SH-SY5Y (cell line): Measurements from ENCODE around the gene CTNNBIP1.

Experiments
- GATA2 ChIP-seq: IDR thresholded peaks from 2 replicates; pipeline ENCODE4 v1.6.1; 2011; ENCODE audit warnings: mild to moderate bottlenecking, low read depth, low read length
- GATA3 ChIP-seq: IDR thresholded peaks from 2 replicates; pipeline ENCODE4 v1.6.1; 2011; ENCODE audit warnings: low read depth, mild to moderate bottlenecking, low read length, moderate library complexity

CTNNBIP1 gene

DNA sequence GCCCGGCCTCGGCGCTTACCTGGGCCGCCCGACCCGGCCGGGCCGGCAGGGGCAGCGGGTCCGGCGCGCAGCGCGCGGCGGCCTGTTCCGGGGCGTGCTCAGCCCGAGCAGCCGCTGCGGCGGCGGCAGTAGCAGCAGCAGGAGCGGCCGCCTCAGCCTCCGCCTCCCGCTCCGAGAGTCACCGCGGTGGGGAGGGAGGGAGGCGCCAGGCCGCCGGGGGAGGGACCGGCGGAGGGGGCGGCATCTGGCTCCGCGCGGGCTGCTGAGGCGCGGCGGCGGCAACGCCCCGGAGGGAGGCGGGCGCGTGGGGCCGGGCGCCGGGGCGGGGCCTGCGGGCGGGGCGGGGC, at the start of gene CTNNBIP1:
TSS of gene CTNNBIP1 (minus strand) at position 194 of the 347 bp plus-strand sequence. CDS start 38,205 bp downstream, outside the sequence.
- TF ChIP-seq GATA3 (no peak), GATA2 (no peak)

- TF ChIP-seq GATA2 (no peak), GATA3 (no peak)
These were observed 47.7 kb upstream of the CTNNBIP1 start for GRCh38 chr1:9957726-9958125.

GRCh38 chr1:9946315-9946714, 36.2 kb upstream of the CTNNBIP1 start:
- TF ChIP-seq GATA3 (no peak), GATA2 (no peak)

- TF ChIP-seq GATA2 (no peak), GATA3 (no peak)
These were observed 33.1 kb upstream of the CTNNBIP1 start, which contains the start of the genes LZIC and NMNAT1 for GRCh38 chr1:9942939-9943788. Gene LZIC, minus strand, starts transcription at chr1:9943391. Its CDS starts 6,772 bp downstream, at chr1:9936619. Gene NMNAT1, plus strand, starts transcription at chr1:9943475. Its CDS starts 28,599 bp downstream, at chr1:9972074.

DNA sequence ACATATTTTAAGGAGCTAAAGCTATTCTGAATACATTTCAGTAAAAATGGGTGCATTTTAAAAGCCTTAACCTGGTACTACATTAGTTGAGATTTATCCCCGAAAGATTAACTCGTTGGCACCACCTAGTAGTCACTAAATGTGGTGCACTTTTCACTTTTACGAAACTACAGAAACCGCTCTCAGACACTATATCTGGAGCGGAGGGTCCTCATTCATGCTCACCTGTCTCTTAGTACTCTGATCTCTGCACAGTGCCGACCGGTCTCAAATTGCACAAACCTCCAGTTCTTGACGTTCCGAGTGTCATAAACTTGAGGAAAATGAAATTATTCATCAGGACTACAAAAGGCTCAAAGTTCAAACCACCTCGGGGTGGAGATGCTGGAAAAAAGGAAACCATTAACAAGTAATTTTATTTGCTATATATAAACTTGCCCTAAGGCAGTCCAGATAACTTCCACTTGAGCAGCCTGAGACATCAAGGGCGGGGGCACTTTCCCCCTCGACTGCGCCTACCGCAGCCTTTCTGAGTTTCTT, 32.4 kb upstream of the CTNNBIP1 start:
- no peak for TF ChIP-seq GATA2
- no peak for TF ChIP-seq GATA3

DNA sequence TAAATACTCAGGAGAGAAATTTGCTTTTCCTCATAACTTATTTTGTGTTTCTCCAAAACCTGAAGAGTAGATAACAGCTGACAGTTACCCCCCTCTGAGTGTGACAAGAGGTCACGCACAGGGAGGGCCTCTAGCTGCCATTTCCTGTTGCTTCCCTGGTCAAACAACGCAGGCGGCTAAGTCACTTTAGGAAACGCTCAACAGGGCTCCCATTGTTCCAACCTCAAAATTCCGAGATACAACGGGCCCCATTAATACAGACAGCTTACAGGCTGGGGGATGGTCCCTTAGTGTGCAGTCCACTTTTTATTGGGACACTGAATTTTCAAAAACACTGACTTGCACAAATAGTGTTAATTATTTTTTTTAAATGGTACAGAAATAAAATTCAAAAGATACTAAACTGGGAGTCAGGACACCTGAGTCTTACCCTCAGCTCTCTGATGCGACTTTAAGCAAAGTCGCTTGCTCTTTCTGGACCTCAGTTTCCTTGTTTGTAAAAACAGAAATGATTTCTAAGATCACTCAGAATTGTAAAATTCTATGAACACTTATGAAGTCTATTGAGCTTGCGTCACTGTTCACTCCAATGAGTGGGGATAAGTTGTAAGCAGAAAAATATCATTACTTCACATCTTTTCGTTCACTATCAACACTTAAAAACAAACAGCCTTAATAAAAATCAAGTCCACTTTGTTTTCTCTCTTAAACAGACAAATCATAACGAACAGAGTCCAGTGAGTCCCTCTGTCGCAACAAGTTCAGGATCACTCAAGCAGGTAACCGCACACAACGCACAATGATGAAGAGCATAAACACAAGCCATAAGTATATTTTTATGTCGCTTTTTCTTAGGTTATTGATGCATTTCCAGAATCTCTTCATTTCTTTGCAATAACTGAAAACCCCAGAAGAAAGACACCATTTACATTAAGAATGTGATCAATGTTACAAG, 19.6 kb upstream of the CTNNBIP1 start:
- TF ChIP-seq GATA3 (no peak), GATA2 (no peak)

DNA sequence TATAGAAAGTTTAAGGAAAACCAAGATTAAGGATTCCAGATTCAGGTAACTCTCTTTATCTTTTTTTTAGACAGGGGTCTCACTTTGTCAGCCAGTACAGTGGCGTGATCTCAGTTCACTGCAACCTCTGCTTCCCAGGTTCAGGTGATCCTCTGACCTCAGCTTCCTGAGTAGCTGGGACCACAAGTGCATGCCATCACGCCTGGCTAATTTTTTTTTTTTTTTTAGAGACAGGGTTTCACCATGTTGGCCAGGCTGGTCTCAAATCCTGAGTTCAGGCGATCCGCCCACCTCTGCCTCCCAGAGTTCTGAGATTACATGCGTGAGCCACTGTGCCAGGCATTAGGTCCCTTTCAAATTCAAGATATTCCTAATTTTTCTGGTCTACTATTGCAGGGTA, 17.2 kb upstream of the CTNNBIP1 start:
- TF ChIP-seq GATA2: no peak
- TF ChIP-seq GATA3: no peak

GRCh38 chr1:9922342-9922741, 12.3 kb upstream of the CTNNBIP1 start:
- TF ChIP-seq GATA3 (no peak), GATA2 (no peak)

- TF ChIP-seq GATA2 (no peak), GATA3 (no peak)
These were observed 10.5 kb upstream of the CTNNBIP1 start for GRCh38 chr1:9920606-9921005.

DNA sequence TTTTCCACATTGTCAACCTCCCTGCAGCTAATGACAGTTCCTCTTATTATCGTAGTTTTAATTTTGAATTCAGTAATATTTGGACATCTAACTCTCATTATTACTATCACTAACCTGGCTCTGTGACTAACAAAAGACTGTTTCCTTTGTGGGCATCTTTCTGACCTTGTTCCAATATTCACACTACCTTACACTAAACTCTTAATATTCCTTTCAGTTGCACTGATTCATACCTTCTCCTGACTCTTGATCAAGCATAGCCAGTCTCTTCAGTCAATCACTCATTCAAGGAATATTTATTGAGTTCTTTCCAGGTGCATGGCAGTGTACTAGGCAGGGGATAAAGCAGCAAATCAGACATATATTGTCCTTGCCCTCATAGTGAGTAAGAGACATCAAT, 7.8 kb upstream of the CTNNBIP1 start:
- TF ChIP-seq GATA3 (no peak), GATA2 (no peak)

DNA sequence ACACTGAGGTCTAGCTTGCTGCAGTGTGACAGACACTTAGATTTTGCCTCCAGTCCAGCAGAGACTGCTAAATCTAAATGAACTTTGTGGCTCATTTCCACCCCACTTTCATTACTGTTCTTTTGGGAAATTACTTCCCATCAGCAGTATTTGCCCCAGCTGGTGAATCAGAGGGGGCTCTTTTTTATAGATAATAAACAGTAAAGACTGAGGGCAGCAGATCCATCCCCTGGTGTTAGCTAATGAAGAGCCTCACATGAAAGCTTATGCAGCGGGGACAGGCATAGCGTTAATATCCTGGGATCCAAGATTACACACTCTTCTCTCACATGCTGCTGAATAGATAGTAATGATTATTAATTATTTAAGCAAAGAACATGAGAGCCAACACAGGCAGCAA, 6.4 kb upstream of the CTNNBIP1 start:
- no peak for TF ChIP-seq GATA3
- no peak for TF ChIP-seq GATA2

GRCh38 chr1:9914610-9914937, 4.5 kb upstream of the CTNNBIP1 start:
- TF ChIP-seq GATA3 (no peak), GATA2 (no peak)

DNA sequence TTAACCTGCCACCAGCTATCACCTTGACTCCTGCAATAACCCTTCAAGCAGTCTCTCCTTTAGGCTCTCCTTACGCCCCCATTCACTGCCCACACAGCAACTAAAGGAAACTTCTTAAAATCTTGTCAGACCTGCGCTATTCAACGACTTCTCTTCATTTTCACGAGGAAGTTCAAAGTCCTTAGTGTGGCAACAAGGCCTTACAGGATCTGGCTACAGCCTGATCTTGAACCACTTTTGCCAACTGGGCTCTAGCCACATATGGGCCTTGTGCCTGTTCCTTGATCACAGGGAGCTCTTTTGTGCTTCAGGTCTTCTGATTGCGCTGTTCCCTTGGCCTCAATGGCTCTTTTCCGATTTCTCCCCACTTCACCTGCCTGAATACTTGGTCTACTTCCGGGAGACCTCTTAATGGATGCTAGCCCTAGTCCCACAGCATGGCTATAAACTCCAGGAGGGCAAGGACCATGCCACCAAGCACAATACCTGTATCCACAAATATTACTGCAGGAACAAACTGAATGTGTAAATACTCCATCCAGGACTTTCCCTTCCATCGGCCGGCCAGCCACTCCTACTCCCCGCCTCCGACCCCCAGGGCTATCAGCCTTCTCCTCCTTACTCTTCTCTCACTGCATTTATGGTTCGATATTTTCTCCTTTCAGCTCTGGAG, 2.3 kb upstream of the CTNNBIP1 start:
- TF ChIP-seq GATA3 (no peak), GATA2 (no peak)

DNA sequence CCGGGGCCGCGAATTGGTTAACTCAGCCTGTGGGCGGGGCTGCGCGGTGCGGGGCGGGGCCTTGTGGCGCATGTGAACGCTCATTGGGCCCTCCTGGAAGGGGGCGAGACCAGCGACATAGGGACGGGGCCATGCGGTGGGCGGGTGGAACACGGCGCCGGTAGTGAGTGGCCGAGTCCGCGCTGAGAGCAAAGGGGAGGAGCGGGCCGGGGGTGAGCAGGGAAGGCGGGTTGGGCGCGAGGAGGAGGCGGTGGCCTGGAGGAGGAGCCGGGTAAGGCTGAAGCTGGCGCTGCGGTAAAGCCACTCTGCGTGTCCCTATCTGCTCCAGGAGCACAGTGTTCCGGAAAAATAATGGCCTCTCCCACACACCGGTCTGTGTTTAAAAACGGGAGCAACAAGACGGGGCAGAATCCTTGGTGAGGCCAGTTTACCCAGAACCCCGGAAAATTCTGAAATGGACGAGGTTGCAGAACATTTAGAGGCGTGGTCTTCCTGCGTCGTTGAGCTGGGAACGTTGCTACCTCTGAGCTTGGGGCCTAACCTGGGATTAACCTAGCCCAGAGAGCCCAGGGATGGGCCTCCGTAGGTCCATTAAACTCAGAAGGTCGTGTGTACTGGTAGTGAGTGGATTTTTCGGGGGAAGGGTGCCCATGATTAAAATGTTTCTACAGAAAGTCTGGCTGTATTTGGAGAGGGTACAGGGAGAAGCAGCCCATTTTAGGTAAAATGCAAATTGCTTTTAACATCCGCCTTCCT, 532 bp upstream of the CTNNBIP1 start:
- TF ChIP-seq GATA2: no peak
- TF ChIP-seq GATA3: no peak
